ENCODE measurements around the gene DUSP2. TPM values are rescaled to one million over a fixed set of nuclear protein-coding genes. Genes with fewer than 3 reads are reported as not detected.

DUSP2 gene
- total RNA-seq, 2 donors from 2014 or later: 1.7 to 1.9 TPM

- DNase-seq: peak; percentile 4 to 17
- ATAC-seq: no peak
- intact Hi-C loops (cut with DNase I, micrococcal nuclease): no loop called here
Measured at GRCh38 chr2:96109361-96109680, 35.9 kb downstream of the DUSP2 start.

DNA sequence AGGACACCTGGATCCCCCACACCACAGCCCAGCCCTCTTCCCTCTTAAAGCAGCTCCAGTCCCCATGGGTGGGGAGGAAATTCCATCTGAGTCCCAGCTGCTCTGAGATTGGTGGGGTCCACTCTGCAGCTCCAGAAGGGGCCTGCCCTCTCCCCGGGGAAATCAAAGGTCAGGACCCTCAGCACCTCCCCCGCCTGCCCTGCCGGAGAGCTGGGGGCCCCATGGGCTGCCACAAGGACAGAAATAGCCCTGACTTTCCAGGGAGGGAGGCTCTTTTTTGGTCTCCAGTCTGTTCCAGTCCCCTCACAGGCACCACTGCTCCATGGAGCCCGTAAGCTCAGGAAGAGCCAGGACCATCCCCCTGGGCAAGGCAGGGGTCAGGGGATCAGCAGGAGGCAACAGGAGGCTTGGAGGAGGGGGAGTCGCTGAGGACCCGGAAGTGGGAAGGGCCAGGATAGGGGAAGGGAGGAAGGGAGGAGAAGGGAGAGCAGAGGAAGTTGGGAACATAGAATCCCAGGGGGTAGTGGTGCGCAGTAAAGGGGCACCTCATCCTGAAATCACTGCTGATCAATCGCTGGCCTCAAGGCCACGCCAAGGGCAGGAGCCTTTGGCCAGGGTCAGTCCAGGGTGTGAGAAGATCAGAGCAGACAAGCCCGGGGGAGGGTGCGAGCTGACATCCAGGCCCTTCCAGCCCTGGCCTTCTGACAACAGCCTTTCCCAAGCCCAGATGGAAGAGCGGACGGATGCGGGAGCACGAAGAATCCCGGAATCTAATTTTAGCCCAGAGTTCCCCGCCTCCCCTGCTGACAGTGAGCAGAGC, 36.5 kb downstream of the DUSP2 start:
- intact Hi-C loops (cut with DNase I, micrococcal nuclease): no loop called here
- DNase-seq (peak in 1 of 2 donors; percentile 18), ATAC-seq (no peak)

DNA sequence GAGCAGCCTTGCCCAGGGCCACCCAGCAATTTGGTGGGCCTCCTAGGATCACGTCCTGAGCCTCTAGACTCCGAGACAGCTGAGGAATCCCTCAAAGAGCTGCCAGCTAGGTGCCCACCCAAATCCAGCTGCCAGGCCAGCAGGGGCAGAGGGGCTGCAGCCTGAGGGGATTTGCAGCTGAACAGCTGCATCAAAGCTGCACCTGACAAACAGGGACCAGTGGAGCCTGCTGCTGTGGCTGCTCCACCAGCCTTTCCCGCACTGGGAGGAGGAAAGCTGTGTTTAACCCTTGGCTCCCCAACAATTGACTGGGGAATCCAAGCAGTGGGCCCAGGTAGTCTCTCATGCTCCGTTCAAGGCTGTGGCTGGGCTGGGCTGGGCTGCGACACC, 37.1 kb downstream of the DUSP2 start:
- ATAC-seq (no peak), DNase-seq (peak in 1 of 2 donors; percentile 16)
- intact Hi-C loops (cut with DNase I, micrococcal nuclease): no loop called here

DNA sequence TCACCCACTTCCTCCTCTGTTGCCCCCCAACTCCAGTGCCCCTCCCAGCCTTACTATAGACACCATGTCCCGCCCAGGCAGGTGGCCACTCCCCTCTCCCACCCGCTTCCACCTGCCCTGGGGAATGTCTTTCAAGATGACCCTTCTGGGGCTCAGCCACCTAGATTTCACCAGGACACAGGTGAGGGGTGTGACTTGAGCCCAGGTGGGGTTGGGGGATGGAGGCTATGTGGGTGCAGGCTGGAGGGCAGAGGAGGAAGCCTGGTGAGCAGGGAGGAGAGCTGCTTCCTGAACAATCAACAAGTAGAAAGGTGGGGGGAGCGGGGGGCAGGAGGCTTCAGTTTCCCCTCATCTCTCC, 37.6 kb downstream of the DUSP2 start:
- no peak for ATAC-seq
- intact Hi-C loops (cut with DNase I, micrococcal nuclease): no loop called here
- peak in 1 of 2 donors; percentile 15 for DNase-seq

DNA sequence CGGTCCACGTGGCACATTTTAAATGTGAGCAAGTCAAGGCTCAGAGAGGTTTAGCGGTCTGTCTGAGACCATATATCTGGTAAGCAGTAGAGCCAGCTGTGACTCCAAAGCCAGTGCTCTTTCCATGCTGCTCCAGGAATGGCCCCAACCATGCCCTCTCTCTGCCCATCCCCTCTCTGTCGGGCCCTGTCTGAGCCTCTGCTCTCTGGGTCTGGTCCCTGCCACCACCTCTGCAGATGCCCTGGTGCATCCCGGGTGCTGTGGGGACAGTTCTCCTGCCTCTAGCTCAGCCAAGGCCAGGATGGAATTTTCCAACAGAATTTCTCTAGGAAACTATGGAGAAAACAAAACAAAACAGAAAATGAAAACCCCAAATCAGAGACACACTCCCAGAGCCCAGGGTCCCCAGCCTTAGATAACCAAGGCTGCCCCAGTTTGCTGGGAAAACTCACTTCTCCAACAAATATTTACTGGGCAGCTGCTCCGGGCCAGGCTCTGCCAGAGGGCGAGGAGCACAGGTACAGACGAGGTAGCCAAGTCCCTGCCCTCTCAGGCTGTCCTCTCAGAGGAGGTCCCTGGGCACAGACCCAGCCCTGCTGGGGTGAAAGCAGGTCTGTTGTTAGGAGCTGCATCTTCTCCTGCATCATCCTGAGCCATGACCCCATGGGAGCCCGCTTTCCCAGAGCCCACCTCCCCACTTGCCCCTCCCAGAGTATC, 38.1 kb downstream of the DUSP2 start:
- DNase-seq: peak in 1 of 2 donors; percentile 11
- ATAC-seq: no peak

DNA sequence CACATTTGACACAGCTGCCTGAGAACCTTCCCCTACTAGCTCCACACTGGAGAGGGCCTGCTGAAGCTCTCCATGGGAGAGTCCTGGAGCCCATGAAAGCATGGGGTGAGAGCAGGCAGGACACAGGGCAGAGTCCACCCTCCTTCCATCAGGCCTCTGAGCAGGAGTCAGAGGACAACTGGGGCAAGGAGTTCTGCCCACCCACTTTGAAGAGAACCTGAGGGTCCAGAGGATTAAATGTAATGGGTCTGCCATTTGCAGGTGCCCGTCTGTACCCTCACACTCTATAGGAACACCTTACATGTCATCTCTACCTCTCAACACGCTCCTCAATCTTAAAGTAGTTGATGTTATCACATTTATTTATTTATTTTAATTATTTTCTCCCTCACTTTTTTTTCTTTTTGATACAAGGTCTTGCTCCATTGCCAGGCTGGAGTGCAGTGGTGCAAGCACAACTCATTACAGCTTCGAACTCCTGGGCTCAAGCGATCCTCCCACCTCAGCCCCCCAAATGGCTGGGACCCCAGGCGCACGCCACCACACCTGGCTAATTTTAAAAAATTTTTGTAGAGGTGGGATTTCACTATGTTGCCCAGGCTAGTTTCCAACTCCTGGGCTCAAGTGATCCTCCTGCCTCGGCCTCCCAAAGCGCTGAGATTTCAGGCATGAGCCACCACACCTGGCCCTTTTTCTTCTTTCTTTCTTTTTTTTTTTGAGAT, 39.1 kb downstream of the DUSP2 start:
- DNase-seq: peak in 1 of 2 donors; percentile 12
- intact Hi-C loops (cut with DNase I, micrococcal nuclease): no loop called here
- no peak for ATAC-seq

More for the DNA sequence above, 38.1 kb downstream of the DUSP2 start:
- intact Hi-C loops (cut with DNase I, micrococcal nuclease): no loop called here

DNA sequence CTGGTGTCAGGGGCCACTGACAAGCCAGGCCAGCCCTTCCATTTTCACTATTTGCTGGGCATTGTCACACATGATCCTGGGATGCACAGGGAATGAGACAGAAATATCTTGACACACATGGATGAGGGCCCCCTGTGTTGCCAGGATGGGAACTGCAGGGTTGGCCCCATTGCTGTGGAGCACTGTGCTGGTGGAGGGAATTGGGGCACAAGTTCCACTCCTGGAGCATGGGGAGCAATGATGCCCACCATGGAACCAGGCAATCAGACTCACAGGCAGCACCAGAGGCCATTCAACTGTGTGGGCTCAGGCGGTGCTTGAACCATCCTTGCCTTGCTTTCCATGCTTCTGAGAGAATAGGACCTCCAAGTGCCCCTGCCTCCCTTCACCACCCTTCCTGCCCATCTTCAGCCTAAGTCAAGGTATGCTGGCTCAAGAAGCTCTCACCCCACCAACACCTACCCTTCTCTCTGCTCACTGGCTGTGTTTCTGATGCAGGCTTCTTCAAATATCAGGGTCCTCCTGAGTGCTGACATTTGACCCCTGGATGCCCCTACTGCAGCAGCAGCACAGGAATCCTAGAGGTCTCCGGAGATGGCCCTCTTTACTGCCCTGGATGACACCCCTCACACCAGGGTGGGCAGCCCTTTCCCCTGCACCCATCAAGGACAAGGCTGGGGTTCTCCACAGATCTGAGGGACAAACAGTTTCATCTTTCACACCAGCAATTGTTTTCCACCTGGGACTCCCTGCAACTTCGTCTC, 39.9 kb downstream of the DUSP2 start:
- DNase-seq (no peak), ATAC-seq (no peak)
- intact Hi-C loops (cut with DNase I, micrococcal nuclease): no loop called here

DNA sequence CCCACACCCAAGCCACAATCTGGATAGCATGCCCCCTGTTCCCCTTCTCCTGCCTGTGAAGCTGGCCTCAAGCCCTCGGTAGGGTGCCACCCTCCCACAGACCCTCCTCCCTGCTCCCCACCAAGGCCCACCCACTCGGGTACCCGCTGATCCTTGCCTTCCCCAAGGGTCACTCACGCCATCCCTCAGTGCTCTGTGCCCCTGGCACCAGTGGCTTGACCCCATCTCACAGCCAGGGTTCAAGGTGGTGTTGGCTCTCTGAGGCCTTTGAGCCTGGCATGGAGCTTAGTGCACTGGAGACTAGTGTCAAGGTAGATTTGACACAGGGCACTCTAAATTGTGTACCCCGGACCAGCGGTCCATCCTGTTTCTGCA, 40.8 kb downstream of the DUSP2 start:
- intact Hi-C loops (cut with DNase I, micrococcal nuclease): no loop called here
- no peak for ATAC-seq
- no peak for DNase-seq

DNA sequence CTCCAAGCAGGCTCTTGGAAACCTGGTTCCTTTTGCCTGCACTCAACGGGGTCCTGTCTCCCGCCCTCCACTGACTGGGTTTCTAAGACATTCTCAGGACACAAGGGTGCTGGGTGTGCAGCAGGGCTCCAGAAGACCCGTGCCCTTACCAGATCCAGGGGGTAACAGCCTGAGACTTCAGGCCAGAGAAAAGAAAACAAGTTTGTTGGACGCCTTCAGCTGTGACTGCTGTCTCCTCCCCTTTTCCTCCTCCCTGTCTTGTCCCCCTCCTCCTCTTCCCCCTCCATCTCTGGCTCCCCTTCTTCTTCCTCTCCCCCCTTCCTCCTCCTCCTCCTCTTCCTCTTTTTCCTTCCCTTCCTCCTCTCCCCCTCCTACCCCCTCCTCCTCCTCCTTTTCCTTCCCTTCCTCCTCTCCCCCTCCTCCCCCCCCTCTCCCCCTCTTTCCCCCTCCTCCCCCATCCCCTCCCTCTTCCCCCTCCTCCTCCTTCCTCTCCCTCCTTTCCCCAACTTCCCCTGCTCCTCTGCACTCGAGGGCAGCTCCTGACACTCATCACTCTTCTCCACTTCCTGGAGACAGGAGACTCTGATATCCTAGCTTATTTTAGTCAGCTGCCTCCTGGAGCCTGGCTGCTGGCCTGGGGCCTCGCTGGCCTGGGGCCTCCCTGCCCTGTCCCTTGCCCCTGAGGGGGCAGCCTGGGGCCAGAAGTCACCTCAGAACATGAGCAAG, 41.3 kb downstream of the DUSP2 start:
- intact Hi-C loops (cut with DNase I, micrococcal nuclease): no loop called here
- no peak for DNase-seq
- ATAC-seq: no peak

- DNase-seq (no peak), ATAC-seq (peak; percentile 48)
- intact Hi-C loops (cut with DNase I, micrococcal nuclease): no loop called here
Measured at GRCh38 chr2:96103187-96103601, 42.0 kb downstream of the DUSP2 start.

- no peak for ATAC-seq
- intact Hi-C loops (cut with DNase I, micrococcal nuclease): no loop called here
- no peak for DNase-seq
Measured at GRCh38 chr2:96102596-96103186, 42.5 kb downstream of the DUSP2 start.

- no peak for DNase-seq
- ATAC-seq: no peak
- intact Hi-C loops (cut with DNase I, micrococcal nuclease): no loop called here
Measured at GRCh38 chr2:96100893-96101304, 44.3 kb downstream of the DUSP2 start.

DNA sequence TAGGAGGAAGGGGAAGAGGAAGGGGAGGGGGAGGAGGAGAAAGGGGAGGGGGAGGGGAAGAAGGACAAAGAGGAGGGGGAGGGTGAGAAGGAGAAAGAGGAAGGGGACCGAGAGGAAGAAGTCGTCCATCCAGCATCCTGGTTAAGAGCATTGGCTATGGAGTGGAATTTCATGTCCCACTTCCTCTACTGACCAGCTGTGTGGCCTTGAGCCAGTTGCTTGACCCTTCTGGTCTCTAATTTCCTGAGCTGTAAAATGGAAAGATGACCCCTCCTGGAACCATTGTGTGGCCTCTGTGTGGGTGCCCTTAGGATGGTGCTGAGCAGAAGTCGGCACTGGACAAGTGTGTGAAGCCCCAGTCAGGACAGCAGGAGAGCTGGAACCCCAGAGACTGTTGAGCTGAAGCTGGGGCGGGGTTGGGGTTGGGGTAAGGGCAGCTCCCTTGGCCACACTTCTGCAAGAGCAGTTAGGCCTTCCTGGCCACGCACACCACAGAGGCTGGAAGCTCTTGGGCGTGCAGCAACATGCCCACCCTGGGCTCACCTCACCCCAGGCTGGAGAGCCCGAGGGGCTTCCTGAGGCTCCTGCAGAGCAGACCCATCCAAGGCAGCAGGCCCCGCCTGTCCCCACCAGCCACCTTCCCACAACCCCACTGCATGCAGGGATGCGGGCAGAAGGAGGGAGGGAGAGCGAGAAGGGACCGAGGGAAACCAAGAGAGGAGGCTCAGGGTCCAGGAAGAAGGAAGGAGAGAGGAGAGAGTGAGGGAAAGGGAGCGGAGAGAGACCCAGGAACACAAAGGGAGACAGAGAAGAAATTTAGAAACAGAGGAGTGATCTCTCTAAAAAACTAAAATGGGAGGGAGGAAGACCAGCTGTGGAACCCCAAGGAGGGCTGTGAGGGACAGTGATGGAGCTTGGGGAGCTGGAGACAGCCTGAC, 45.1 kb downstream of the DUSP2 start:
- intact Hi-C loops (cut with DNase I, micrococcal nuclease): no loop called here
- peak; percentile 1 to 14 for DNase-seq
- no peak for ATAC-seq

- intact Hi-C loops (cut with DNase I, micrococcal nuclease): no loop called here
- no peak for ATAC-seq
- DNase-seq: peak in 1 of 2 donors; percentile 3
Measured at GRCh38 chr2:96098900-96099590, 46.2 kb downstream of the DUSP2 start.

GRCh38 chr2:96097951-96098823, 47.1 kb downstream of the DUSP2 start:
- intact Hi-C loops (cut with DNase I, micrococcal nuclease): no loop called here
- DNase-seq: no peak
- no peak for ATAC-seq

- DNase-seq (no peak), ATAC-seq (no peak)
- intact Hi-C loops (cut with DNase I, micrococcal nuclease): no loop called here
Measured at GRCh38 chr2:96097441-96097840, 47.8 kb downstream of the DUSP2 start.
